ENCODE results near the gene OGFR. TPM values are rescaled to one million over a fixed set of nuclear protein-coding genes. Genes with fewer than 3 reads are reported as not detected.

The OGFR gene
- total and polyA plus RNA-seq, 2 donors (not counting 3 experiments of a cell fraction or from before 2014, with no cell fraction given): 30.8 to 44.0 TPM

DNA sequence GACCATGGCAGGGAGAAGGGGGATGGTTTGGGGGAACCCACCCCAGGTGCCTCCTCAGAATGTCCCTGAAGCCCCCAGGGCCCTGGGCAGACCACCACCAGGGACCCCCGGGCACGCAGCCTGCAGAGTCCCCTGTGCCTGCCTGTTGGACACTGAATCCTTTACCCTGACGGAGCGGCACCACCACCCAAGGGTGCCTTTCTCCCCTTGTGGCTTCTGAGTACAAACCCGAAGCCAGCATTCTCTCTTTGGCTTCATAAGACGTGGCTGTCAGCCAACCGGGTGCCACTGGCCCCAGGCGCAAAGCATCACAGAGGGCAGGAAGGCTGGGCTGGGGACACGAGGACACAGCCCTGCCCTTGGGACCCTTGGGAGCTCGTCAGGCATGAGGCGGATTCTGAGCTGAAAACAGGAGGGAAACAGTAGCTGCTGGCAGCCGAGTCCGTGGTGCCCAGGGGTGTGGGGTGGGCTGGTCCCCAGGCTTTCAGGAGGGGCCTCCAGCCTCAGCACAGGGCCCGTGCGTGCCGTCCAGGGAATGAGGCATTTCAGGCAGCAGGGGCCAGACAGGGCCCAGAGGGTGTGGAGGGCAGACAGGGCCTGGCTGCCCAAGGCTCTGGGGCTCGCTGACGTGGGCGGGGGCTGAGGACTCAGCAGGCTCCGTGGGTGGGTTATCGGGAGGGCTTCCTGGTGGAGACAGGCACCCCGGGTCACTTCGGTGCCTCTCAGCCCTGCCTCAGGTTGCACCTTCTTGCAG is 15.8 kb downstream of the OGFR start:
- Histone ChIP-seq H3K27me3 (ENCODE audit: control insufficient read depth in 2 of 2, insufficient read depth in 2 of 2, low read length in 2 of 2) (peaks cover 12 to 23% of the 10 kb centered on the region in 2 experiments), H2AFZ (ENCODE audit: low read depth, low read length) (no peak overlapping the region), H4K20me1 (replicated peaks; ENCODE audit: control insufficient read depth, extremely low read depth, insufficient read depth, low read length) (no peaks in the 10 kb centered on the region), H3K27ac (ENCODE audit: insufficient read depth, low read depth, low read length) (no peak overlapping the region), H3K9me3 (replicated peaks; ENCODE audit: control insufficient read depth, insufficient read depth, low read length) (no peaks in the 10 kb centered on the region), H3K9ac (replicated peaks; ENCODE audit: extremely low read depth, insufficient read depth, low read length) (no peak overlapping the region), H3K79me2 (ENCODE audit: control insufficient read depth, insufficient read depth, low read length) (no peaks in the 10 kb centered on the region), H3K36me3 (ENCODE audit: control insufficient read depth in 2 of 2, extremely low read depth in 1 of 2, insufficient read depth in 2 of 2, low read length in 2 of 2) (no peaks in the 10 kb centered on the region), H3K4me3 (replicated peaks in 1 of 3; ENCODE audit: insufficient read depth in 1 of 3, low read depth in 1 of 3, low read length in 3 of 3) (no peak overlapping the region), H3K9me1 (replicated peaks; ENCODE audit: control insufficient read depth, extremely low read depth, insufficient read depth, low read length) (no peaks in the 10 kb centered on the region), H3K4me1 (ENCODE audit: control insufficient read depth, extremely low read depth, insufficient read depth, low read length) (peaks cover 18% of the 10 kb centered on the region), H3K4me2 (ENCODE audit: insufficient read depth, low read length) (no peak overlapping the region)
- DNase-seq (ENCODE audit: low read depth, low spot score): no peak
- no peak for FAIRE-seq
- CTCF ChIA-PET: no interaction called here
- intact Hi-C loops (cut with micrococcal nuclease): no loop called here
- TF ChIP-seq POLR2A (IDR thresholded peaks at IDR 0.05; ENCODE audit: low read depth, low read length): no peak
- no peak for TF ChIP-seq POLR2AphosphoS5 (IDR thresholded peaks at IDR 0.05; ENCODE audit: insufficient read depth, low read depth, low read length)
- POLR2A ChIA-PET: no interaction called here
- dilution Hi-C loops (cut with MboI; ENCODE audit: extremely low pct_ligation_motif_present, low sequenced_read_pairs): no loop called here
- no TSS peak for BruUV-seq (replicated peaks)

DNA sequence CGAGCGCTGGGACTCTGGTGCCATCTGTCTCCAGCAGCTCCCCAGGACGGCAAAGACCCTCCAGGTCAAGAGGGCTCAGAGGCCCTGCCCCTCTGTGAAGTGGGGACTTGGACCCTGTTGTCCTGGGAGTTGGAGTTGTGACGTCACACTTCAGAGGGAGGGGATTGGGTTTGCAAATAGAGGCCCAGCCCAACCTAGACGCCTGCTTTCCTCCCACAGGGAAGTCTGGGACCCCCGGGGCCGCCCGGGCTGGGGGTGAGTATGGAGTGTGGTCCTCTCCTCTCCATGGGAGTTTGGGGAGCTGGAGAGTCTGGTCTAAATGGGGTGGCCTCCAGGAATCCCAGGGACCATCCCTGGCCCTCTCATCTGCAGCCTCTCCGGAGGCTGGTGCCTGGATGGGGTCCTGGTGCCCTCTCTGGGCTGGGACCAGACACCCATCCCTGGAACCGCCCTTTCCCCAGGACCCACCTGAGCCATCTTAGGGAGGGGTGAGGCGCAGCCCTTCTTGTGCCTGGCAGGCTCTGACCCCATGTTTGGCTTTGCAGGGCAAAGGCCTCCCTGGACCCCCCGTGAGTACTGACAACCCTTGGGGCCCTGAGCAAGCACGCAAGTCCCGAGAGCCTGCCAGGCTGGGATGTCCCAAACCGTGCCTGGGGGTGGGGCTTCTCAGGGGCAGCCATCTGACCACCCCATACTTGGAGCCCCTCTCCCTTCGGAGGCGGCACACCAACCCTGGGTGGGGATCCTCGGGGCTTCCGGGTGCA is 16.5 kb downstream of the OGFR start:
- H4K20me1 ChIP-seq (replicated peaks; ENCODE audit: control insufficient read depth, extremely low read depth, insufficient read depth, low read length): no peaks in the 10 kb centered on the region
- FAIRE-seq (no peak), DNase-seq (ENCODE audit: low read depth, low spot score) (no peak)
- no peak overlapping the region for H3K9ac ChIP-seq (replicated peaks; ENCODE audit: extremely low read depth, insufficient read depth, low read length)
- no peaks in the 10 kb centered on the region for H3K9me1 ChIP-seq (replicated peaks; ENCODE audit: control insufficient read depth, extremely low read depth, insufficient read depth, low read length)
- H2AFZ ChIP-seq (ENCODE audit: low read depth, low read length): no peak overlapping the region
- POLR2A ChIA-PET: no interaction called here
- H3K27ac ChIP-seq (ENCODE audit: insufficient read depth, low read depth, low read length): no peak overlapping the region
- H3K27me3 ChIP-seq (ENCODE audit: control insufficient read depth in 2 of 2, insufficient read depth in 2 of 2, low read length in 2 of 2): peaks cover 5 to 16% of the 10 kb centered on the region in 2 experiments
- no TSS peak for BruUV-seq (replicated peaks)
- dilution Hi-C loops (cut with MboI; ENCODE audit: extremely low pct_ligation_motif_present, low sequenced_read_pairs) (no loop called here), intact Hi-C loops (cut with micrococcal nuclease) (no loop called here)
- no peaks in the 10 kb centered on the region for H3K79me2 ChIP-seq (ENCODE audit: control insufficient read depth, insufficient read depth, low read length)
- H3K4me1 ChIP-seq (ENCODE audit: control insufficient read depth, extremely low read depth, insufficient read depth, low read length): peaks cover 17% of the 10 kb centered on the region
- no peak overlapping the region for H3K4me2 ChIP-seq (ENCODE audit: insufficient read depth, low read length)
- H3K36me3 ChIP-seq (ENCODE audit: control insufficient read depth in 2 of 2, extremely low read depth in 1 of 2, insufficient read depth in 2 of 2, low read length in 2 of 2): no peaks in the 10 kb centered on the region
- CTCF ChIA-PET: no interaction called here
- no peak for TF ChIP-seq JUN (IDR thresholded peaks at IDR 0.05; ENCODE audit: borderline replicate concordance, insufficient read depth, insufficient read length, low read depth)
- TF ChIP-seq FOS (IDR thresholded peaks at IDR 0.05; ENCODE audit: borderline replicate concordance, insufficient read depth, low read length): no peak
- H3K9me3 ChIP-seq (replicated peaks; ENCODE audit: control insufficient read depth, insufficient read depth, low read length): no peaks in the 10 kb centered on the region
- H3K4me3 ChIP-seq (replicated peaks in 1 of 3; ENCODE audit: insufficient read depth in 1 of 3, low read depth in 1 of 3, low read length in 3 of 3): no peak overlapping the region
